ENCODE measurements around the gene HNRNPM.
"Not testable (repeated sequence)": the region's sequence is repeated elsewhere in the genome, so short reads cannot be mapped to it uniquely, and the experiment has no call there.

HNRNPM gene

GRCh38 chr19:8425331-8425730 lies 19.4 kb upstream of the HNRNPM start:
- not testable (repeated sequence) for DNase-seq

- DNase-seq = no peak
Observed at GRCh38 chr19:8426283-8426682, 18.5 kb upstream of the HNRNPM start.

- no peak for DNase-seq
Observed at GRCh38 chr19:8429044-8429443, 15.7 kb upstream of the HNRNPM start.

GRCh38 chr19:8429826-8430225 lies 14.9 kb upstream of the HNRNPM start:
- no peak for DNase-seq

GRCh38 chr19:8430650-8431049 lies 14.1 kb upstream of the HNRNPM start:
- no peak for DNase-seq

- no peak for DNase-seq
Observed at GRCh38 chr19:8438236-8438635, 6.5 kb upstream of the HNRNPM start.

- no peak for DNase-seq
Observed at GRCh38 chr19:8441725-8442544, 2.8 kb upstream of the HNRNPM start.

GRCh38 chr19:8444140-8444676 lies 567 bp upstream of the HNRNPM start:
- DNase-seq = not testable (repeated sequence)

- DNase-seq = peak; percentile 16
Observed at GRCh38 chr19:8445488-8446001, 770 bp downstream of the HNRNPM start.

- no peak for DNase-seq
Observed at GRCh38 chr19:8446061-8446709, 1.4 kb downstream of the HNRNPM start.

GRCh38 chr19:8449830-8450229 lies 5.1 kb downstream of the HNRNPM start:
- no peak for DNase-seq

GRCh38 chr19:8451377-8451776 lies 6.6 kb downstream of the HNRNPM start:
- no peak for DNase-seq

- DNase-seq = no peak
Observed at GRCh38 chr19:8451885-8452284, 7.1 kb downstream of the HNRNPM start.

GRCh38 chr19:8452446-8453123 lies 7.8 kb downstream of the HNRNPM start:
- DNase-seq = no peak

GRCh38 chr19:8453616-8454015 lies 8.8 kb downstream of the HNRNPM start:
- no peak for DNase-seq

- DNase-seq = no peak
Observed at GRCh38 chr19:8454218-8454617, 9.4 kb downstream of the HNRNPM start.

- DNase-seq = no peak
Observed at GRCh38 chr19:8455018-8455417, 10.2 kb downstream of the HNRNPM start.

- DNase-seq = no peak
Observed at GRCh38 chr19:8456064-8456463, 11.3 kb downstream of the HNRNPM start.

GRCh38 chr19:8457209-8457608 lies 12.4 kb downstream of the HNRNPM start:
- no peak for DNase-seq

GRCh38 chr19:8457827-8458226 lies 13.1 kb downstream of the HNRNPM start:
- no peak for DNase-seq

- no peak for DNase-seq
Observed at GRCh38 chr19:8458380-8458779, 13.6 kb downstream of the HNRNPM start.

GRCh38 chr19:8459095-8459494 lies 14.3 kb downstream of the HNRNPM start:
- DNase-seq = no peak

- no peak for DNase-seq
Observed at GRCh38 chr19:8459520-8460270, 14.9 kb downstream of the HNRNPM start.

Measured in NCI-H1092 (cell line).